Heart right ventricle (tissue), 16 donors: ENCODE data around the gene CCDC3. TPM values are rescaled to one million over a fixed set of nuclear protein-coding genes. Genes with fewer than 3 reads are reported as not detected.
A peak's percentile ranks its signal among the peaks of the same experiment; 100 is the strongest.

Experiments used
- ATAC-seq, 8 donors: fragments of 200-7000 bp; cut with Tn5 transposase; one replicate each; pipeline ENCODE4 v1.9.1; 2020; ENCODE audit warnings: mild to moderate bottlenecking in 8 of 8, moderate library complexity in 8 of 8, moderate number of reproducible peaks in 1 of 8
- DNase-seq, 2 donors: peaks; one replicate each; pipeline ENCODE4 v3.0.0-alpha.2; 2020
- H3K27ac ChIP-seq, 10 donors: fragments of 200-600 bp; sonication (generic) in 2 of 10; one replicate each; pipeline versions ENCODE4 v1.5.0 to v1.8.0; 2020 to 2022; ENCODE audit warnings: mild to moderate bottlenecking in 3 of 10
- H3K27me3 ChIP-seq, 7 donors: fragments of 200-600 bp; one replicate each; pipeline ENCODE4 v1.8.0; 2021 to 2022; ENCODE audit warnings: mild to moderate bottlenecking in 2 of 7
- H3K36me3 ChIP-seq, 9 donors: fragments of 200-600 bp; sonication (generic) in 1 of 9; one replicate each; pipeline versions ENCODE4 v1.5.0 to v1.8.0; 2020 to 2022; ENCODE audit warnings: mild to moderate bottlenecking in 2 of 9
- H3K4me1 ChIP-seq, 9 donors: fragments of 200-600 bp; sonication (generic) in 1 of 9; one replicate each; pipeline versions ENCODE4 v1.5.0 to v1.8.0; 2020 to 2022; ENCODE audit warnings: mild to moderate bottlenecking in 4 of 9
- H3K4me3 ChIP-seq, 10 donors: fragments of 200-600 bp; sonication (generic) in 2 of 10; one replicate each; pipeline versions ENCODE4 v1.5.0 to v1.8.0; 2020 to 2022; ENCODE audit warnings: mild to moderate bottlenecking in 7 of 10, moderate library complexity in 2 of 10
- H3K9me3 ChIP-seq, 11 donors: fragments of 200-600 bp in 10 of 11; sonication (generic) in 2 of 11; one replicate each; pipeline versions ENCODE4 v1.5.0 to v1.8.0; 2013 to 2022; ENCODE audit warnings: mild to moderate bottlenecking in 2 of 11, control low read depth in 1 of 11, moderate library complexity in 1 of 11
- CTCF ChIP-seq, 9 donors: fragments of 200-600 bp; sonication (generic) in 2 of 9; IDR thresholded peaks; one replicate each; pipeline versions ENCODE4 v1.5.0 to v1.8.0; 2021 to 2022; ENCODE audit warnings: antibody characterized with exemption in 9 of 9, mild to moderate bottlenecking in 5 of 9, moderate library complexity in 1 of 9
- WGBS, 2 donors: extraction: QIAGEN DNeasy Blood & Tissue Kit; methylation state at CpG; one replicate each; pipeline ENCODE4 v1.1.7; 2013; ENCODE audit warnings: inconsistent platforms in 1 of 2; 5-methylcytosine and 5-hydroxymethylcytosine counted together
- intact Hi-C, 10 donors: fragments of 100-400 bp; cut with DNase I; formaldehyde crosslinking; loops; one replicate each; pipeline versions ENCODE4 v1.11.1 to v1.14.2; 2022
- polyA plus RNA-seq, 2 donors: library from polyadenylated mRNA; stranded (reverse); fragments of 200-250 nt; gene quantifications; one replicate each; pipeline ENCODE4 v1.2.3, GENCODE V29; 2013
- total RNA-seq, 10 donors: library from RNA; stranded (reverse); fragmentation: NEBNext Ultra II Directional in 3 of 10; extraction: Animal tissue kit (Norgen Biotek cat#: 25700) in 3 of 10; gene quantifications; one replicate each; pipeline versions ENCODE4 v1.2.1 to v1.2.4, GENCODE V29; 2021 to 2023
- donor health status: Arrhythmogenic right ventricular cardiomyopathy.
- donor health status: ischemic (EF 13 %, LVEDD 7.1; RV severe dilation, severe dysfunction).
- donor health status: healthy with polysubstance abuse.
- donor health status: DM: no; HTN: yes; CAD: no.
- donor health status: DM: no; HTN: no; CAD: no.
- donor health status: ischemic (EF 25% LVEDD 6.9; RV normal size, moderate dysfunction).
- donor health status: ischemic (EF 25% LVEDD 5.7; RV mildly dilated, moderate dysfunction).
- donor health status: healthy.
- donor health status: DM: yes; HTN: yes; CAD: no.
- donor health status: Ischemic cardiomyopathy.
- donor health status: ischemic (EF 35%, LVEDD 5.7; RV mildly dilated, moderate dysfunction).
- donor health status: nonischemic (EF 11% LVEDD 7.7; RV severe dilation, severe dysfunction).
- donor health status: DM: yes; HTN: yes; CAD: no.
- donor health status: PGD.
- donor health status: ischemic (EF 29% LVEDD 5.4; RV normal size, mild dysfunction).
- donor health status: nonischemic (EF 23%, LVEDD 6.1; RV moderate dilation, normal function).

Gene CCDC3
- total and polyA plus RNA-seq, 12 donors, result 2.6 to 14.3 (median 6.9) TPM

- WGBS, 2 donors, result 64 to 69% methylated on average over 8 of the region's 8 CpGs
- intact Hi-C loops, result no loop called here
- ATAC-seq, result peak in 4 of 8 donors; percentile 25 to 46 (median 36)
Observed at GRCh38 chr10:12973149-12973718, 28.3 kb downstream of the CCDC3 start.

GRCh38 chr10:12972146-12972545 lies 29.4 kb downstream of the CCDC3 start:
- intact Hi-C loops, result no loop called here
- 76 to 82% methylated on average over 2 of the region's 2 CpGs for WGBS, 2 donors
- DNase-seq, result no peak
- Histone ChIP-seq H3K27me3 (peaks cover 0 to 1% (median 0%) of the 10 kb centered on the region in 7 donors), H3K36me3 (no peaks in the 10 kb centered on the region), H3K4me3 (no peak overlapping the region), H3K9me3 (peaks cover 0 to 18% (median 7%) of the 10 kb centered on the region in 11 donors), H3K27ac (no peak overlapping the region), H3K4me1 (peaks cover 0 to 12% (median 0%) of the 10 kb centered on the region in 9 donors)
- no peak for TF ChIP-seq CTCF (IDR thresholded peaks at IDR 0.05)
- no peak for ATAC-seq

More at GRCh38 chr10:12973149-12973718, 28.3 kb downstream of the CCDC3 start:
- no peaks in the 10 kb centered on the region for H3K36me3 ChIP-seq
- H3K9me3 ChIP-seq, result peaks cover 0 to 7% (median 0%) of the 10 kb centered on the region in 11 donors
- peaks cover 0 to 9% (median 0%) of the 10 kb centered on the region in 7 donors for H3K27me3 ChIP-seq
- no peak overlapping the region for H3K4me3 ChIP-seq
- no peak for TF ChIP-seq CTCF (IDR thresholded peaks at IDR 0.05)
- no peak overlapping the region for H3K27ac ChIP-seq
- no peak for DNase-seq
- H3K4me1 ChIP-seq, result peaks cover 0 to 12% (median 0%) of the 10 kb centered on the region in 9 donors

- intact Hi-C loops, result no loop called here
- H3K36me3 ChIP-seq, result no peaks in the 10 kb centered on the region
- peaks cover 0 to 27% (median 7%) of the 10 kb centered on the region in 11 donors for H3K9me3 ChIP-seq
- peaks cover 0 to 12% (median 0%) of the 10 kb centered on the region in 9 donors for H3K4me1 ChIP-seq
- H3K4me3 ChIP-seq, result no peak overlapping the region
- peak in 4 of 8 donors; percentile 39 to 74 (median 68) for ATAC-seq
- WGBS, 2 donors, result 78 to 79% methylated on average over 14 of the region's 14 CpGs
- H3K27me3 ChIP-seq, result no peaks in the 10 kb centered on the region
- TF ChIP-seq CTCF (IDR thresholded peaks at IDR 0.05), result no peak
- no peak overlapping the region for H3K27ac ChIP-seq
- DNase-seq, result peak; percentile 15 to 24
Observed at GRCh38 chr10:12971001-12971788, 30.3 kb downstream of the CCDC3 start.

- WGBS, 2 donors, result 83 to 87% methylated on average over 5 of the region's 5 CpGs
Observed at GRCh38 chr10:12969951-12970350, 31.6 kb downstream of the CCDC3 start.

More at GRCh38 chr10:12969951-12970350, 31.6 kb downstream of the CCDC3 start:
- DNase-seq, result no peak
- Histone ChIP-seq H3K36me3 (no peaks in the 10 kb centered on the region), H3K4me1 (peaks cover 0 to 12% (median 0%) of the 10 kb centered on the region in 9 donors), H3K27ac (no peak overlapping the region), H3K4me3 (no peak overlapping the region), H3K9me3 (peaks cover 0 to 27% (median 7%) of the 10 kb centered on the region in 11 donors), H3K27me3 (no peaks in the 10 kb centered on the region)
- intact Hi-C loops, result no loop called here
- TF ChIP-seq CTCF (IDR thresholded peaks at IDR 0.05), result no peak
- ATAC-seq, result no peak
